Esophagus squamous epithelium (tissue), 4 donors: ENCODE measurements around the gene DDA1.

Experiments used
- CTCF ChIP-seq, 6 experiments: fragments of 450-650 bp in 4 of 6; fragments of 200-600 bp in 2 of 6; sonication (generic) in 2 of 6; IDR thresholded peaks; one replicate each; pipeline ENCODE4 v1.5.1; 2016 to 2019; ENCODE audit warnings: antibody characterized with exemption in 6 of 6, mild to moderate bottlenecking in 4 of 6, moderate library complexity in 4 of 6
- POLR2A ChIP-seq, 4 donors: fragments of 450-650 bp; IDR thresholded peaks; one replicate each; pipeline ENCODE4 v1.6.1; 2017; ENCODE audit warnings: antibody characterized with exemption in 4 of 4, mild to moderate bottlenecking in 4 of 4, moderate library complexity in 3 of 4

GRCh38 chr19:17314007-17314593, 4.7 kb downstream of the DDA1 start:
- TF ChIP-seq CTCF (IDR thresholded peaks at IDR 0.05), result no peak
- no peak for TF ChIP-seq POLR2A (IDR thresholded peaks at IDR 0.05)
